Measurements from ENCODE around the gene ZDHHC11B.
A peak's percentile ranks its signal among the peaks of the same experiment; 100 is the strongest.

Gene ZDHHC11B

DNA sequence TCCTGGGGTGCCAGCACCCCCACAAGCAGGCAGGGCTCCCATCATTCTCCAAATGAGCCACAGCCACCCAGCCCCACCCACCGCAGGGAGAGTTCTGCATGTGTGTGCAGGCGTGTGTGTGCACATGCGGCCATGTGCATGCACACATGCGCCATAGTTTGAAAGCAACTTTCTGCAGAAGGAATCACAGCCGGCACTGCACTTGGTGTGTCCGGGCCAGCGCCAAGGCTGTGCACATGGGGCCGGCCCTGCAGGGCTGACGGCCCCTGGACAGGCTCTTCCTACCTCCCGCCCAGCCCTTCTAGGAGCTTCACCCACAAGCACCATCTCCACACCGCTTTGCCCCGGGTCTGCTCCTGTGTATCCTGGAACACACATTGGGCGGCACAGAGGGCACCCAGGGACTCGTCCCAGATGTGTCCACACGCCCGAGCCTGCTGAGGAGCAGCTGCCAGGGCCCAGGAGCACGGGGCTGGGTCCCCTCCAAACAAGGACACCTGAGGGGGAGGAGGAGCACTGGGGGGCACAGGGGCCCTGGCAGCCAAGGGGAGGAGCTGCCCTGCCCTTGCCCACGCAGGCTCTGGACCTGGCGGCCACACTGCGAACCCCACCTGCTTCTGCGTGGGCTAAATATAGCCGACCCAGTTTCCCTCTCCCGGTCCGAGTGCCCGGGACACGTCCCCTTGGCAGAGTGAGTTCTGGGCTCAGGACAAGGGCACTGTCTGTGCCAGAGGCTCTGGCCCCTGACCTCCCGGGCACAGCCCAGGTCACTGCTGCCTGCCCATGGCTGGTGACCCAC, 110.5 kb downstream of the ZDHHC11B start:
- DNase-seq (ENCODE audit: low read depth in 2 of 2): no peak

DNA sequence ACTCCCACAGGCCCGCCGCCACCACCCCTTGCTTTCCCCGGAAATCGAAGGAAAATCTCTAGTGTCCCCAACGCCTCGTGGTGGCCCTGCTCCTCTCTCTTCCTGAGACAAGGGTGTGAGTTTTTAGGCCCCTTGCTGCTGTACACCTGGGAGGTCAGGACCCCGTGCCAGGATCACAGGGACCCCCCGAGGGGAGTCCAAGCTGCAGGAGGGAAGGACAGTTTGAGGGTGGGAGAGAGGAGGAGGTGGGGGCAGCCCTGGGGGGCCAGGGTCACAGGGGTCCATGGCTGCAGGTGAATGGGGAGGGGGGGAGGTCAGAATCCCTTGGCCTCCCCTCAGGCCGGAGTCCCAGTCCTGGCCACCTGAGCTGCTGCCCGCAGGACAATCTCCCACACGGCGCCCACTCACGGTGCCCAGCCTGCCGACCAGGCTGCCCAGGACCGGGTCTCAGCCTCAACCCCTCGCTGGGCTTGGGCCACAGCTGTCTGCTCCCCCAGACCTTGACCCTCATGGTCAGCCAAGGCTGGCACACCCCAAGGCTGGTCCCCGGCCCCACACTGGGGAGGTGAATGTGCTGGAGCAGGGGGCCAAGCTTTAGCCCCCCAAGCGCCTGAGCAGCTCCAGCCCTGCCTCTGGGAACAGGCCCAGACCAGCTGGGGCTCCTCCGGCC, 111.2 kb downstream of the ZDHHC11B start:
- no peak for DNase-seq (ENCODE audit: low read depth in 2 of 2)

DNA sequence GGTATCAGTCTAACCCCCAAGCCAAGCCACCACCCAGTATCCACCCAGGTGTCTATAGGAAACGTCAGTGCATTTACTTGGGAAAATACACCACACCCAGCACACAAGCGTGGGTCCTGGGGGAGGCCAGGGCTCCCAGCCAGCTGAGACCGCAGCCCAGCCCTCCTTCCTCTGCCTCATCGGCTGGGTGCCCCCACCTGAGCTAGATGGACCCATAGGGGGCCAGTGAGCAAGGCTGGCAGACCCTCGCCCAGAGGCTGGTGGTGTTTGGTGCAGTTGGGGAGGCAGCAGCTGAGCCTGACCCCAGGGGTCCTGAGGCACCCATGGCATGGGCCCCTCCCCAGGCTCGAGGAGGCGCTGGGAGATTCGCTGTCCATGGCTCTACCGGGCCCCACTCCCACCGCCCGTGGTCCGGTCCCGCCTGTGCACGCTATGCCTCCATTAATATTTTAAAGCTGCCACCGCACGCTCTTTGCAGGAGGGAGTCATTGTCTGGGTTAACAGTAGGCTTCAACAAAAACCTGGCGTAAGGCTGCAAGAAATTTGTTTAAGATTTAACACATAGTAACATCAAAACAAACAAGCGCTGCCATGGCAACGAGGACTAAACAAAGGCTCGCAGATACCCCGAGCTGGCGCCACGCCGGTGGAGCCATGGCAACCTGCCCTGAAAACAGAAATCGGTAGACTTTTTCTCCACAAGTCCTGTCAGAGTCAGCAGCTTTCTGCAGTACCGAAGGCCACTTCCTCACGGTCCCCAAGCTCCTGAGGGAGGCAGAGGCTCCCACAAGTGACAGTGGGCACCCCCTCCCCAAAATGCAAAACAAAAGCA, 112.0 kb downstream of the ZDHHC11B start:
- DNase-seq (ENCODE audit: low read depth in 2 of 2): peak; percentile 34 to 57

DNA sequence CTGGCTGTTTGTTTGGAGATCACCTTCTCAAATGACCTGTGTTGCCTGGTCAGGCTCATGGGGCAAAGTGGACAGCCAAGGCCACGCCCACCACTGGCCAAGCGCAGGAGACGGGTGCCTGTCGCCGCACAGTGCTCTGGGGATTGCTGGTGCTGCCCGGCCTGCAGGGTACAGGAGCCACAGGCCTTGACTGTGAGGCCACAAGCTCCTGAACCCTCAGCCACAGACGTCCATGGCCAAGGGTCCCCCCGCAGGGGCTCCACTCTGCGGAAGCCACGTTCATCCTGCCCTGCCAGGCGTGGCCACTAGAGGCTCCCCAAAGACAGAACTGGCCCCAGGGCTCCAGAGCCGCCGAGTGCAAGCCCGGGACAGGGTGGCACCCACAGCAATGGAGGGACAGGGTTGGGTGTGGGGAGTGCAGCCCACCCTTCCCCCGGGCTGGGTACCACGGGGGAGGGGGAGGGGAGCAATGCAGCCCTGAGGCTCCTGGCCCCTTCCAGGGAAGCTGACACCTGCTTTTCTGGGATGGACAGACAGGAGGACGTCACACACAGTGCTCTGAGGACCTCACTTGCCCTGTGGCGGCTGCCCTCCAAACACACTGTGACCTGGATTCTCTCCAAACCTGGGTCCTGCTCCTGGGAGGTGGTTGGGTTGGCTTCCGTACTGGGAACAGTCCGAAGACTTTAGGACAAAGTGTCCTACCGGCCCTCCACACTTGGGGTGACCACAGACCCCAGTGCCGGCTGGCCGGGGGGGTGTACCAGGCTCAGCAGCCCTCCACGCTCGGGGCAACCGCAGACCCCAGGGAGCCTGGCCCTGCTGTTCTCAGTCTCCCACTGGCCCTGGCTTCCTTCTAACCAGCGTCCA, 112.8 kb downstream of the ZDHHC11B start:
- DNase-seq (ENCODE audit: low read depth in 2 of 2): peak; percentile 34 to 41

DNA sequence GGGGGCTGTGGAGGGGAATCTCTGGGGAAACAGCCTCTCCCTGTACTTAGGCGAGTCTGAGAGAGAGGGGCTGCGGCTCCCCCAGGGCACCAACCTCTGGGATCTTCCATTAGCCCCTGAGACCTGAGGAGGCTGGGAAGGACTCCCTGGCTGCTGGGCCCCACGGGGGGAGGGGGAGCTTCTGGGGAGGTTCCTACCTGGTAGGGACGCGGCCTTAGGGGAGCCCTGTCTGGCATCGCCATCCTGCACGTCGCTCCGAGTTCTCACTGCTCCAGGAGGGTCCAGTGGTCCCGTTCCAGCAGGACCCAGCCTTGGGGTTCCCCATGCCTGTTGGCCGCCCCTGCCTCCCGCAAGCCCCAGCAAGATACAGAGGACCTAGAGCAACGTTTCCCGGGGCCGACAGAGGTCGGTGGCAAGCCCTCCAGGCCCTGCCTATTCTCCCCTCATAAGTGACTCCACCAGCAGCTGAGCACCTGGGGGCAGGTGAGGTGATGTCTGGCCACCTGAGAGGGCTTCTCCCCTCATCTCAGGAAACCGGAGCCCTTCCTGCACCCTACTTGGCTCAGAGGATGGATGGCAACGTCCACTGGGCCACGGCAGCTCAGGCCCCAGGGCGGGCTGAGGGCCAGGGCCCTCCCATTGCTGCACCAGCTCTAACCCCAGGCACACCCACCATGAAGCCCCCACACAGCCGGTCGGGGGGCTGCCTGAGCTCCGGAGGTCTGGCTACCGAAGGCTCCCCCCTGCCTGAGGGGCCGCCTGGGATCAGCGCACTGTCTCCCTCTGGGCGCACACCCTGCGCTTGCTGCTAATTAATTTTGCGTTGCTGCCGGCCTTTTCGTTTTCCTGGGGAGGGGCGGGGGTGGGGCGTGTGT, 113.9 kb downstream of the ZDHHC11B start:
- no peak for DNase-seq (ENCODE audit: low read depth in 2 of 2)

DNA sequence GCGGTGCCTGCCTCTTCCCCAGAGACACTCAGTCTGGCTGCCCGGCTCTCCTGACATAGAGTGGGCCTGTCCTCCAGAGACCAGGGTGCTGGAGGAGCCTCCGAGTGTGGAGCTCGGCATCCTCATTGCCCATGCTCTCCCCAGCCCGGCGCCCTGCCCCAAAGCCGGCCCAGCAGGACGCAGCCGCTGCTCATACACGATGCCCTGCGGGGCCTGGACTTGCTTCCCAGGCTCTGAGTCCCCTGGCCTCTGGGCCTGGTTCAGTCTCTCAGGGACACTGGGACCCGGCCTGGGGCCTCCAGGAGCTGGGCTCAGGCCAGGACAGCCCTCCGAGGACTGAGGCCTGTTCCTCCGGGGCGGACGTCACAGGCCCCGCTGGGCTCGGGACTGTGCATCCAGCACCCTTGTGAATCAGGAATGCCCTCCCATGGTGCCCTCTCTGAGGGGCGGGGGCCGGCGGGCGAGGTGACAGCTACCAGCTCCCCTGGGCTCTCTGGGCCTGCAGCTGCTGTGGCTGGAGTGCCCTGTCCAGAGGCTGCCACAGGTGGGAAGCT, 114.6 kb downstream of the ZDHHC11B start:
- DNase-seq (ENCODE audit: low read depth in 2 of 2): no peak

DNA sequence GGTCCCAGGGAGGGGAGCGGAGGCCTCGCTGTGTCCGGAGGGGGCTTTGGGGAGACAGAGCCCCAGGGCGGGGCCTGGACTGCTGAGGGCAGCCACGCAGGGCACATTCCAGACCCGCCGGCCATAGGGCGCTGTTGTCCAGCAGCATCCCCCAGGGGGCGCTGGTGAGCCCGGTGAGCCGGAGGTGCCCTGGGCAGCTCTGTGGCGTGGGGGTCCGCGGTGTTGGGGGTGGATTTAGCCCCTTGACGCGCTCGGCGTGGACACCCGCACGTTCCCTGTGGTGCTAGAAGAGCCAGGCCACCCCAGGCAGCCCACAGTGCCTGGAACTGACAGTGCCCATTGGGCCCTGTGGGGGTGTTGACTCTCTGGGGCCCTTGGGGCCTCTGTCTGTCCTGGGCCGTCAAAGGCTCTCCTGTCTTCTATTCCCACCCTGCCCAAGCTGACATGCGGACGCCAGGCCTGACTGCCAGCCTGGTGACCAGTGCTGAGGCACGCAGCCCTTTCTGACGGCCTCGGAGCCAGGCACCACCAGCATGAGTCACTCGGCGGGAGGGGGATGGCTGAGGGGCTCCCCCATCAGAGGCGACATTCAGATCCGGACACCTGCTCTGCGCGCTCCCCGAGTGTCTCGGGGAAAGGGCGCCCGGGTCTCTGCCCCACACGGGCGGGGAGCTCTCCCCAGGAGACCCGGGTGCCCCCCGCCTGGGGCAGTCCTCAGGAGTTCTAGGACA, 115.3 kb downstream of the ZDHHC11B start:
- DNase-seq (ENCODE audit: low read depth in 2 of 2): peak in 1 of 2 donors; percentile 11

DNA sequence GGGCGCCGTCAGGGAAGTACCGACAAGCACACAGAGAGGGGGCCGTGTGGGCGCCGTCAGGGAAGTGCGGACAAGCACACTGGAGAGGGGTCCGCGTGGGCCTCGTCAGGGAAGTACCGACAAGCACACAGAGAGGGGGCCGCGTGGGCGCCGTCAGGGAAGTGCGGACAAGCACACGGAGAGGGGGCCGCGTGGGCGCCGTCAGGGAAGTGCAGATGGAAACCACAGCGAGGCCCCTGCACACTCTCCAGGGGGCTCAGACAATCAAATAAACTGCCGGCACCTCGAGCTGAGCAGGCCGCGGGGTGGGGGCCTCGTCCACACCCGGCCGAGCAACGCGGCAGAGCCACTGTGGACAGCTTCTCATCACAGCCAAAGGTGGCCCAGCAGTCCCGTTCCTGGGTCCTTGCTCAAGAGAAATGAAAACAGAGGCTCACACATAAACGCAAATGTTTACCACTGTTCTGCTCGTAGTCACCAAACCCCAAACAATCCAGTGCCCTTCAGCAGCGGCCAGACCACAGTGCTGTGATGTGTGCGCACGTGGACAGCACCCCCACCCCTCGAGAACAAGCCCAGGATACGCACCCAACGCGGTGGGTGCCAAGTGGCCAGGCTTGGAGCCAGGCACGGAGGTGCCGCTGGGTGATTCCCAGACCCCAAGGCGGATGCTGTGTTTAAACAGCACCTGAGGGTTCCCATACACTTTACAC, 116.1 kb downstream of the ZDHHC11B start:
- DNase-seq (ENCODE audit: low read depth in 2 of 2): no peak

DNA sequence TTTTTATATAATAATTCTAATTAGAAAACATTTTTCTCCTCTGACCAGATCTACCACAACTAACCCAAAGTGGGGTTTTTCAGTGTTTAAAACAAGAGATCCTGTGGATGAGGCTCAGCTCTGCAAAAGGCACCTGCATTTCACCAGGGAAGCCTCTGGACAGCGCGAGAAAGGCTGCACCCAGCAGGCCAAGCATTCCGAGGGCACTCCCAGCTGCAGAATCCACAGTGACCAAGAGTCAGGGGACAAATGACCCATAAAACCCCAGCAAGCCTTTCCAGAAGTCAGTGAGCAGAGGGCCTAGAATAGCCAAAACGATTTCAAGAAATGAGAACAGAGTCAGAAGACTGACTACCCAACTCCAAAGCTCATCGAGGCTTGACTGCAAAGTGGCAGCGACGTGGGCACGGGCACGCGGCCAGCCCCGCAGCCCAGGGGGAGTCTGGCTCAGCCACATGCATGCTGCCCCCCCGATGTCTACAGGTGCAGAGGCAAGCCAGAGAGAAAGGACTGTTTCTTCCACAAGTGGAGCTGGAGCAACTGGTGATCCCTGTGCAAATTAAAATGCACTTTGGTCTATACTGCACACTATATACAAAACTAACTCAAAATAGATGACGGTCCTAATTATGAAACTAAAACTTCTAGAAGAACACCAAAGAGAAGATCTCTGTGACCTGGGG, 117.6 kb downstream of the ZDHHC11B start:
- no peak for DNase-seq (ENCODE audit: low read depth in 2 of 2)

DNA sequence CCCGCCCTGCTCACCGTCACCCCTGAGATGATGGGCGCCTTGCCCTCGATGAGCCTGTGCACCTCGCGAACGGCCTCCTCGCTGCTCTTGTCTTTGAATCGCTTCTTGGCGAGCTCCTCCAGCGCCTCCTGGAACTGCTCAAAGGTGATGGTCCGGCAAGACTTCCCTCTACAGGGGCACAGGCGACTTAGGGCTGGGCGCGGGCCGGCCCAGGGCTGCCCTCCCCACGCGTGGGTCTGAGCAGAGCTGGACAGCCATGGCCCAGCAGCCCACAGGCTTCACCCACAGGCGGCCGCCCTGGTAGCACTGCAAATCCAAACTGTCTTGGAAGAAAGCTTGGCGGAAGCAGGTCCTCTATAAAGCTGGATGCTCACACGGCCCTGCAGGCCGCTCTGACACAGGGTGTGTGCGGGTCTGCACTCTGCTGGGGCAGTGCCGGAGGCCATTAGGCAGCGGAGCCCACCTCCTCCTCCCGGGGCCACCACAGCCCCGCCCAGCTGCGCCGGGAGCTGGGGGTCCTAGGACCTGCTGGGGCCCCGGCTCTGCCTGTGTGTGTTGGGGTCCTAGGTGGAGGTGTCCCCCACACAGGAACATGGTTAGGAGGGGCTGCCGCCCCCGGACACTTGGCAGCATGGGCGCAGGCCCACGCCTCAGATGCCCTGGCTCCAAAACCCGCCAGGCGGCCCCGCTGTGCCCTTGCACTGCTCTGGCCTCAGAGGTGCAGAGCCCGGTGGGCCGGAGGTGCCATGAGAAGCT, 118.4 kb downstream of the ZDHHC11B start:
- no peak for DNase-seq (ENCODE audit: low read depth in 2 of 2)

DNA sequence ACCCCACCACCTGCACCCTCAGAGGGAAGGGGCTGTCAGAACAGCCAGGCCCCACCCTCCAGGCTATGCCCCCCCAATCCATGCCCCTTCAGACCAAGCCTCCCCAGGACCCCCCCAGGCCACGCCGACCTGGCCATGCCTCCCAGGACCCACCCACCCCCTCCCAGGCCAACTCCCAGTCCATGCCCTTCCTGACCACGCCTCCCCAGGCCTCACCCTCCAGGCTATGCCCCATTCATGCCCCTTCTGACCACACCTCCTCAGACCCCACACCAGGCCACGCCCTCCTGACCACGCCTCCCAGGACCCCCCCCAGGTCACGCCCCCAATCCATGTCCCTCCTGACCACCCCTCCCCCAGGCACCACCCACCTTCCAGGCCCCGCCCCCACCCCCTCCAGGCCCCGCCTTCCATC, 119.0 kb downstream of the ZDHHC11B start:
- no peak for DNase-seq (ENCODE audit: low read depth in 2 of 2)

DNA sequence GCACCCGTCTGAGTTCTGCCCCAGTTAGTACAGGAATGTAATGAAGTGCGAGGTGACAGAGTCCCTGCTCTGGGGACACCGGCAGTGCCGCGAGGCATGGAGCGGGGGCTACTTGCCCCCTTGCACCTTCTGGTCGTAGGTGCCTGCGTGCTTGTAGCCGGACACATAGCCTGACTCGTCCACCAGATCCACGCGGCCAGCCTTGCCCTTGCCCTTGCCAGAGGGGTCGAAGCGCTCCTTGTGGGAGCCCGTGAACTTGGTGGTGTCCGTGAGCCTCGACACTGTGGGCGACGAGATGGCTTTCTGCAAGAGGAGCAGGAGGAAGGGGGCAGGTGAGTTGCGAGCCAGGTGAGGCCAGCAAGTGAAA, 119.6 kb downstream of the ZDHHC11B start:
- no peak for DNase-seq (ENCODE audit: low read depth in 2 of 2)

DNA sequence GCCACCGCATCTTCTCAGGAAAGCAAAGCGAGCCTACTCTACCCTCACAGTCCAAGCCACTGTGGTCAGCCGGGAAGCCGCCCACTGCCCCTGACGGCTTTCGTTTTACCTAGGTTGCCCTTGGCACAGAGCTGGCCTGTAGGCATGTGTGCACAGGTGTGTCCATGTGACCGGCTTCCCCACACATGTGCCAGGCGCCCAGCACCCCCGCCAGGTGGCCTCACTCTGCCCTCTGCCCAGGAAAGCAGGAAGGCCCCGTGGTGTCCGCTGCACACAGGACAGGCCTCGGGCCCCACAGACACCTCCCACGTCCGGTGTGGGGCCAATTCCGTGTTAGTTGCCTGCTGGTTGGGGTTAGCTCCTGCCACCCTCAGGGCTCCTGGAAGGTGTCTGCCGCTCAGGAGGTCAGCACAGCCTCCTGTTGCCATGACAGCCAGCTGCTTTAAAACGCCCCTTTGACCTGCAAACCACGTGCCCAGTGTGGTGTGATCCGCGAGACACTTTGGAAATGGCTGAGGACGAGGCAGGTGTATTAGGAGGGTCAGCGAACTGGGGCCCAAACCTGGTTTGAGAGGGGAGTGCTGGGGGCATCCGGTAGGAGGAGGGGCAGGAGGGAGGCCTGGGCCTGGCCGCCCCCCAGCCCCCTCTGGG, 120.1 kb downstream of the ZDHHC11B start:
- no peak for DNase-seq (ENCODE audit: low read depth in 2 of 2)

DNA sequence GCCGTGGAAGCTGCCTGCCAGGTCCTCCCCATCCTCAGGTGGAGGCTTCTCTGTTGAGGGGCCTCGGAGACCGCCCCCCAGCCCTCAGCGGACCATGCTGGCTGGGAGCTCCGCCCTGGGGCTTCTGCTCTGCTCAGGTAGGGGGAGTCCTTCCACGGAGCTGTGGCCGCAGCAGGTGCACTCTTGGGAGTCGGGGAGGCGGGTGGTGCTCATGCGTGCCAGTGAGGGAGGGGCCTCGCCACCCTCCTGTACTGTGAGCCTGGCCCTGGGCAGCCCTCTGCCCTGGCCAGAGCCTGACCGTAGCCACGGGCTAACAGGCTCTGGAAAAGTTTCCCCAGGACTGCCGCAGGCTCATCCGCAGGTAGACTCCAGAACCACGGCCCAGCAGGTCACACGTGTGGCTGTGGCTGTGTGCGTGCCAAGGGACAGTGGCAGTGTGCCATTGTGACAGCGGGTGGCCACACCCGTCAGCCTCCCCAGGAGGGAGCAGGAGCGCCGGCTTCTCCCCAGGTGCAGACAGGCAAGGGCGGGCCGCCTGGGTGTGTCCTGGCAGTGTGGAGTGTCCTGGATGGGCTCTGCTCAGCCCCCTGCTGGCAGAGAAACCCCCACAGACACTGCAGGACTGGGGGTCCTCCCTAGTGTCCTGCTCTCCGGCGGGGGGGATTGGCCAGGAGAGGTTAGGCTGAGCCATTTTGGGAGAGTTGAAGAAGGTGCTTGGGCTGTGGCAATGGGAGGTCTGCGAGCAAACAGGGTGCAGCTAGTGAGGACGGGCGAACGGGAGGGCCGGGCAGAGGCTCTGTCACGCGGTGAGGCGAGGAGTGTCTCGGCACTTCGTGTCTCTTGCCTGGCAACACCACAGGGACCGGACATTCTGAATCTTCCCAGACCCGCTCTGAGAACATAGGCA, 120.8 kb downstream of the ZDHHC11B start:
- no peak for DNase-seq (ENCODE audit: low read depth in 2 of 2)

DNA sequence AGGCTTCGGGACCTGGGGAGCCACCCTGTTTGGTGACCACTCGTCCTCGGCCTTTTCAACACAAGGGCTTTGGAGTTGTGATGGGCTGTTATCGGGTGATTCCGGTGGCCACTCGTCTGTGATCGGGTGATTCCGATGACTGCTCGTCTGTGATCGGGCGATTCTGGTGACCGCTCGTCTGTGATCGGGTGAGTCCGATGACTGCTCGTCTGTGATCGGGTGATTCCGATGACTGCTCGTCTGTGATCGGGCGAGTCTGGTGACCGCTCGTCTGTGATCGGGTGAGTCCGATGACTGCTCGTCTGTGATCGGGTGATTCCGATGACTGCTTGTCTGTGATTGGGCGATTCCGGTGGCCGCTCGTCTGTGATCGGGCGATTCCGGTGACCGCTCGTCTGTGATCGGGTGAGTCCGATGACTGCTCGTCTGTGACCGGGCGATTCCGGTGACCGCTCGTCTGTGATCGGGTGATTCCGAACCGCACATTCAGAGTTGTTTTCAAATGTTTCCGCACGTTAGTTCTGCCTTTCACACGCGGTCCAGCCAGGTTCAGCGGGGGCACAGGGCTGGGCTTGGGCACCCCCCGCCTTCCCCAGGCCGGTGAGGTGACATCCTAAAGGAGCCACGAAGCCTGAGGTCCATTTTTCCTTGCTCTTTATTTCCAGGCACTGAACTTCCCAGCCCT, 121.6 kb downstream of the ZDHHC11B start:
- no peak for DNase-seq (ENCODE audit: low read depth in 2 of 2)

Measured in stimulated activated CD8-positive, alpha-beta memory T cell treated with anti-CD3 and anti-CD28 coated beads, Interleukin-7, amount 100 ng/mL, for 1 hour (primary cell).